IPS-20b (cell line): ENCODE measurements around the gene FAM136A.
A peak's percentile ranks its signal among the peaks of the same experiment; 100 is the strongest.

Experiments used
- H3K27ac ChIP-seq: one replicate; pipeline ENCODE4 v1.5.1; 2013; ENCODE audit warnings: low read length
- H3K27me3 ChIP-seq: 2 replicates; pipeline ENCODE4 v1.6.1; 2013; ENCODE audit warnings: mild to moderate bottlenecking, low read length, inconsistent platforms; ENCODE audit not compliant: insufficient read depth
- H3K36me3 ChIP-seq: 2 replicates; pipeline ENCODE4 v1.6.1; 2013; ENCODE audit warnings: low read depth, mild to moderate bottlenecking, inconsistent platforms, low read length, moderate library complexity; ENCODE audit not compliant: insufficient read depth
- H3K4me1 ChIP-seq: 2 replicates; pipeline ENCODE4 v1.6.1; 2013; ENCODE audit warnings: mild to moderate bottlenecking, control low read depth, inconsistent platforms, low read length, moderate library complexity; ENCODE audit not compliant: insufficient read depth
- H3K4me3 ChIP-seq: 2 replicates; pipeline ENCODE4 v1.5.1; 2013; ENCODE audit warnings: mild to moderate bottlenecking, low read length, inconsistent platforms
- H3K9ac ChIP-seq: 2 replicates; pipeline ENCODE4 v1.6.1; 2013; ENCODE audit warnings: low read depth, mild to moderate bottlenecking, inconsistent platforms, low read length, moderate library complexity
- H3K9me3 ChIP-seq: 2 replicates; pipeline ENCODE4 v1.6.1; 2013; ENCODE audit warnings: mild to moderate bottlenecking, low read depth, low read length, inconsistent platforms; ENCODE audit not compliant: insufficient read depth

Gene FAM136A

GRCh38 chr2:70301344-70302194, at the start of gene FAM136A:
Gene FAM136A, minus strand, starts transcription at chr2:70302067. Its CDS starts 56 bp downstream, at chr2:70302011.
- peaks cover 16% of the 10 kb centered on the region for H3K4me1 ChIP-seq
- peak within 1 kb of the TSS; percentile 88 for H3K27ac ChIP-seq
- H3K9me3 ChIP-seq, result 0 out of 2 replicates have a peak, but pooled peaks cover 6% of the 10 kb centered on the region
- peak within 1 kb of the TSS; percentile 88 for H3K4me3 ChIP-seq
- peak within 1 kb of the TSS; percentile 97 for H3K9ac ChIP-seq
- peaks cover 39% of the 10 kb centered on the region for H3K36me3 ChIP-seq
- H3K27me3 ChIP-seq, result no peaks in the 10 kb centered on the region

DNA sequence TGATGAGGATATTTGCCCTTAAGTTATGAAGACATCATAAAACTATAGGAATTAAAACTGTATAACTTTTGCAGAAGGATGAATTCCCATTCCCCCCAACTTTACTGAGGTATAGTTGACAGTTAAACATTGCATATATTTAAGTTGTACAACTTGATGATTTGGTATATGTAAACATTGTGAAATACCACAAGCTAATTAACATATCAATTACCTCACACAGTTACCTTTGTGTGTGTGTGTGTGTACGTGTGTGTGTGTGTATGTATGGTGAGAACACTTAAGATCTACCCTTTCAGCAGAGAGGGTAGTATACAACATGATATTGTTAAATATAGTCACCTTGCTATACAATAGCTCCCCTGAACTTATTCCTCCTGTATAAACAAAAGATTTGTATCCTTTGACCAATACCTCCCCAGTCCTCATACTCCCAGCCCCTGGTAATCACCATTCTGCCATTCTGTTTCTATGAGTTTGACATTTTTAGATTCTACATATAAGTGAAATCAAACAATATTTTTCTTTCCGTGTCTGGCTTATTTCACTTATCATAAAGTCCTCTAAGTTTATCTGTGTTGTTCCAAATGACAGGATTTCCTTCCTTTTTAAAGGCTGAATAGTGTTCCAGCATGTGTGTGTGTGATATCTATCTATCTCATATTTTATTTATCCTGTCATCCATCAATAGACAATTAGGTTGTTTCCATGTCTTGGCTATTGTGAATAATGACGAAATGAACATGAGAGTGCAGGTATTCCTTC, 48.2 kb upstream of the FAM136A start:
- H3K9ac ChIP-seq, result no peak overlapping the region
- H3K9me3 ChIP-seq, result no peaks in the 10 kb centered on the region
- H3K27me3 ChIP-seq, result no peaks in the 10 kb centered on the region
- H3K4me3 ChIP-seq, result no peak overlapping the region
- no peaks in the 10 kb centered on the region for H3K36me3 ChIP-seq
- H3K4me1 ChIP-seq, result no peaks in the 10 kb centered on the region
- no peak overlapping the region for H3K27ac ChIP-seq

DNA sequence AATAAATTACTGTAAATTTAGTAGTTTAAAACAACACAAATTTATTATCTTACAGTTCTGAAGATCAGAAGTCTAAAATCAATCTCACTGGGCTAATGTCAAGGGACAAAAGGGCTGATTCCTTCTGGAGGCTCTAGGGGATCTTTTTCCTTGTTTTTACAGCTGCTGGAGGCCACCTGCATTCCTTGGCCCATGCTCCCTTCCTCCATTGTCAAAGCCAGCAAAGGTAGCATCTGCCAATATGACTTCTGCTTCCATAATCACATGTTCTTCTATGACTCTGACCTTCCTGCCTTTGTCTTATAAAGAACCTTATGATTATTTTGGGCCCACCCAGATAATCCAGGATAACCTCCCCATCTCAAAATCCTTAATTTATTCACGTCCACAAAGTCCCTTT, 46.0 kb upstream of the FAM136A start:
- no peaks in the 10 kb centered on the region for H3K36me3 ChIP-seq
- no peak overlapping the region for H3K4me3 ChIP-seq
- H3K4me1 ChIP-seq, result no peaks in the 10 kb centered on the region
- no peak overlapping the region for H3K9ac ChIP-seq
- H3K27ac ChIP-seq, result no peak overlapping the region
- no peaks in the 10 kb centered on the region for H3K27me3 ChIP-seq
- no peaks in the 10 kb centered on the region for H3K9me3 ChIP-seq

DNA sequence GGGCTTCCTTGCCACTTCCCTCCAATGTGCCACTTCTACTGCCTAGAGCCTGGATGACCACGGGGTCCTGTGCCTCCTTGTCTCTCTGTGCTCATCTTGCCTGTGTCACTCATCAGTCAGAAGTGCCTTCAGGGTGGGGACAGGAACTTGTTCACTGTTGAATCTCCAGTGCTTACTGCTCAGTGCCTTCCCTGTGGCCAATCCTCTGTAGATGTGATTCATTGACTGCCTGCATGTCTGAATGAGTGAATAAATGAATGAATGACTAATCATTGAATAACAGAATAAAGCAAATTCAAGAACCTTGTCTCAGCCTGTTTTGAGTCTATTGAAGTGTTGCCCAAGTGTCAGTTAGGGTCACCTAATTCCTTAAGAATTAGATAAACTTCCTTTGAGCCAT, 42.3 kb upstream of the FAM136A start:
- H3K9me3 ChIP-seq, result no peaks in the 10 kb centered on the region
- H3K36me3 ChIP-seq, result no peaks in the 10 kb centered on the region
- H3K27me3 ChIP-seq, result no peaks in the 10 kb centered on the region
- H3K4me3 ChIP-seq, result no peak overlapping the region
- no peak overlapping the region for H3K9ac ChIP-seq
- no peak overlapping the region for H3K27ac ChIP-seq
- H3K4me1 ChIP-seq, result no peaks in the 10 kb centered on the region

- no peaks in the 10 kb centered on the region for H3K27me3 ChIP-seq
- H3K27ac ChIP-seq, result no peak overlapping the region
- H3K4me3 ChIP-seq, result no peak overlapping the region
- no peaks in the 10 kb centered on the region for H3K36me3 ChIP-seq
- no peaks in the 10 kb centered on the region for H3K4me1 ChIP-seq
- H3K9ac ChIP-seq, result no peak overlapping the region
- H3K9me3 ChIP-seq, result no peaks in the 10 kb centered on the region
Measured at GRCh38 chr2:70341477-70341765, 39.6 kb upstream of the FAM136A start.

DNA sequence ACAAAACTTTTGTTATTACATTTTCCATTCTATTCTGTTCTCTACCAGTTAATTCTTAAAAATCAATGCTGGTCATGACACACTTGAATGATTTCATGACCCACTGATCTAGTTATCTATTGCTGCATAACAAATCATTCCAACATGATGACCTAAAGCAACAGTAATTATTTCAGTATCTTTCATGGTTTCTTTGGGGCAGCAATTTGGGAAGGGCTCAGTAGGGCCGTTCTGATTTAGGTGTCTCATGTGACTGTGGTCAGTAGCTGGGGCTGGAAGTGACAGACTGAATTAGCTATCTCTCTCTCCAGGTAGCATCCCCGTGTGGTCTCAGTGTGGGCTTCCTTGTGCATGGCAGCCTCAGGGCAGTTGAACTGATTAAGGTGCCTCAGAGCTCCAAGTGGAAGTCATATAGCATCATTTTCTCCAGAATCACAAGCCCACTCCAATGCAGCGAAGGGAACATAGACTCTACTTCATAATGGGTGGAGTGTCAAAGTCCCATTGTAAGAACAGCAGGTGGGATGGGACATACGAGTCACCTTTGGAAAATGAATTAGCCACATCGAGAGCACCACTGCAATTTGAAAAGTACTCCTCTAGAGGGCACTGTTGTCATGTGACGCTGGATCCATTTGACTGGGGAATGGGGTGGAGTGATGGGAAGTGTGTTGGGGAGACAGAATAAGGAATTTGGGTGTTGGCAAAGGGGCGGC, 39.1 kb upstream of the FAM136A start:
- no peaks in the 10 kb centered on the region for H3K4me1 ChIP-seq
- no peak overlapping the region for H3K4me3 ChIP-seq
- H3K27me3 ChIP-seq, result no peaks in the 10 kb centered on the region
- no peak overlapping the region for H3K9ac ChIP-seq
- H3K27ac ChIP-seq, result no peak overlapping the region
- no peaks in the 10 kb centered on the region for H3K36me3 ChIP-seq
- H3K9me3 ChIP-seq, result no peaks in the 10 kb centered on the region

DNA sequence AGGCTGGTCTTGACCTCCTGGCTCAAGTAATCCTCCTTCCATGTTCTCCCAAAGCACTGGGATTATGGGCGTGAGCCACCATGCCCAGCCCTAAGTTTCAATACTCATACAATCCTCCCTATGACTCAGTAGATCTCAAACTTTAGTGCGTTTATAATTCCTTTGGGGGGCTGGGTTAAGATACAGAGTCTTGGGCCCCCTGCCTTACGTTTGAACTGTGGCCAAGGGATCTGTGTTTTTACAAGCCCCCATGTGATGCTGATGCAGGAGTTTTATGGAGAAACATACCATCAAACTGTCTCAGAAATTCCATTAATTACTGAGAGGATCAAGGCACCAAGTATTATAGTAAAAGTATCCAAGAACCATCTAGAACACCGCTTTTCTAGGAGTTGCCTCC, 38.2 kb upstream of the FAM136A start:
- Histone ChIP-seq H3K9ac (no peak overlapping the region), H3K27me3 (no peaks in the 10 kb centered on the region)

GRCh38 chr2:70336552-70336951, 34.7 kb upstream of the FAM136A start:
- no peak overlapping the region for H3K9ac ChIP-seq
- H3K36me3 ChIP-seq, result no peaks in the 10 kb centered on the region
- H3K4me3 ChIP-seq, result no peak overlapping the region
- no peaks in the 10 kb centered on the region for H3K27me3 ChIP-seq
- no peaks in the 10 kb centered on the region for H3K9me3 ChIP-seq
- no peaks in the 10 kb centered on the region for H3K4me1 ChIP-seq
- no peak overlapping the region for H3K27ac ChIP-seq

More for the DNA sequence above, 38.2 kb upstream of the FAM136A start:
- no peak overlapping the region for H3K27ac ChIP-seq
- no peaks in the 10 kb centered on the region for H3K4me1 ChIP-seq
- no peaks in the 10 kb centered on the region for H3K9me3 ChIP-seq
- no peaks in the 10 kb centered on the region for H3K36me3 ChIP-seq
- H3K4me3 ChIP-seq, result no peak overlapping the region

DNA sequence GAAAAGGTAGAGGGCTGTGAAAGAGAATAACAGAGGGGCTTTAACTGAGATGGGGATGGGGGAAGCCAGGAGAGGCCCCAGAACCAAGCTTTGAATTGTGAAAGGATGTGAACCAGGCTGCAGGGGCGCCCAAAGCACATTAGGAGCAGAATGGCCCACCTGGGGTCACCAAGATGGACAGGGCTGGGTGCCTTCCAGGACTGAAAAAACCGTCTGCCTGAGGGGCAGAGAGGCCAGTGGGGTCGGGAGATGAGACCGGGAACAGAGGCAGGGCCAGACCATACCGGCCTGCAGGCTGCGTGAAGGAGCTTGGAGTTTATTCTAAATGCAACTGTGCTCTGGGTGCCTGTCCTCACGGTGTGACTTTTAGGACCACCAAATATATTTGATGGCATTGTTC, 29.1 kb upstream of the FAM136A start:
- peaks cover 7% of the 10 kb centered on the region; the same call in 1 of the 2 replicates for H3K4me1 ChIP-seq
- no peak overlapping the region for H3K4me3 ChIP-seq
- no peaks in the 10 kb centered on the region for H3K27me3 ChIP-seq

DNA sequence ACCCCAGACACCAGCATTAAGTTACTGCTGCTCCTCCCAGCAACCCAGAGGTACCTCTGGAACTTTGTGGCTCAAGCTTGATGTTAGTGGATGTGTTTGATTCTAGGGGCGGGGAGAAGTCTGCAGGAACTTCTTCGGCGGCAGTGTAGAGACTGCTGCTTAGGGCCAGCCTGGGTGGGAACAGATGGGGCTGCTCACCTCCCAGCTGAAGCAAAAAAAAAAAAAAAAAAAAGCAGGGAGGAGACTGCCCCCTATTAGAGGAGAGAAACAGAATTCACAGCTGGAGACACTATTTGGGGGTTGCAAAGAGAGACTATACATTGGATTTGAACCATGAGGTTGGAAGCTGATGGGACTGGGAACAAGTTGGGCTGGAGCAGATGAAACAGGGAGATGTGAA, 28.6 kb upstream of the FAM136A start:
- Histone ChIP-seq H3K27me3 (no peaks in the 10 kb centered on the region), H3K4me1 (peaks cover 7% of the 10 kb centered on the region; the same call in 1 of the 2 replicates), H3K27ac (no peak overlapping the region), H3K9ac (no peak overlapping the region), H3K4me3 (no peak overlapping the region), H3K36me3 (no peaks in the 10 kb centered on the region), H3K9me3 (no peaks in the 10 kb centered on the region)

More for the DNA sequence above, 29.1 kb upstream of the FAM136A start:
- Histone ChIP-seq H3K9me3 (no peaks in the 10 kb centered on the region), H3K9ac (no peak overlapping the region), H3K27ac (no peak overlapping the region), H3K36me3 (no peaks in the 10 kb centered on the region)

- H3K9ac ChIP-seq, result no peak overlapping the region
- no peaks in the 10 kb centered on the region for H3K9me3 ChIP-seq
- H3K27ac ChIP-seq, result no peak overlapping the region
- peaks cover 7% of the 10 kb centered on the region; the same call in 1 of the 2 replicates for H3K4me1 ChIP-seq
- no peak overlapping the region for H3K4me3 ChIP-seq
- no peaks in the 10 kb centered on the region for H3K27me3 ChIP-seq
- H3K36me3 ChIP-seq, result no peaks in the 10 kb centered on the region
Measured at GRCh38 chr2:70328921-70329561, 27.2 kb upstream of the FAM136A start.
